IMR-90 (cell line): Measurements from ENCODE around the gene MRPL23. TPM values are rescaled to one million over a fixed set of nuclear protein-coding genes. Genes with fewer than 3 reads are reported as not detected.

Experiments used
- ATAC-seq: fragments of 200-7000 bp; cut with Tn5 transposase; 2 replicates; pipeline ENCODE4 v1.9.1; 2020; ENCODE audit warnings: low read depth, mild to moderate bottlenecking, moderate library complexity
- BruUV-seq: library from RNA; stranded (reverse); fragments of 400-500 nt; replicated peaks from 2 replicates; lab custom pipeline; 2021; lab: Mats Ljungman, UMichigan
- CTCF ChIA-PET: fragments of 300-600 bp; formaldehyde crosslinking; extraction: SDS; loops from one replicate; lab custom pipeline; 2021; ENCODE audit warnings: antibody characterized with exemption; lab: Yijun Ruan, JAX
- POLR2A ChIA-PET: fragments of 300-600 bp; sonication (Branson Sonifier 250); formaldehyde crosslinking; loops from one replicate; lab custom pipeline; 2022; ENCODE audit warnings: antibody characterized with exemption; ENCODE audit not compliant: unreplicated experiment; lab: Charles Lee
- DNase-seq: peaks from one replicate; pipeline ENCODE4 v3.0.0; 2013
- H2AFZ ChIP-seq: replicated peaks from 2 replicates; pipeline ENCODE3; 2013; ENCODE audit warnings: low read length, mild to moderate bottlenecking; ENCODE audit not compliant: poor library complexity
- H2AK5ac ChIP-seq: 2 replicates; pipeline ENCODE4 v1.6.1; 2013; ENCODE audit warnings: low read depth, low read length, inconsistent platforms
- H2AK9ac ChIP-seq: replicated peaks from 2 replicates; pipeline ENCODE3; 2013; ENCODE audit warnings: mild to moderate bottlenecking, low read depth, low read length, moderate library complexity; ENCODE audit not compliant: poor library complexity
- H2BK120ac ChIP-seq: 2 replicates; pipeline ENCODE4 v1.6.1; 2013; ENCODE audit warnings: low read depth, low read length, inconsistent platforms
- H2BK15ac ChIP-seq: 3 replicates; pipeline ENCODE4 v1.6.1; 2013; ENCODE audit warnings: low read depth, low read length, inconsistent platforms
- H2BK20ac ChIP-seq: 2 replicates; pipeline ENCODE4 v1.6.1; 2013; ENCODE audit warnings: low read depth, mild to moderate bottlenecking, inconsistent platforms, low read length, moderate library complexity
- H2BK5ac ChIP-seq: 2 replicates; pipeline ENCODE4 v1.6.1; 2013; ENCODE audit warnings: mild to moderate bottlenecking, low read depth, low read length, inconsistent platforms; ENCODE audit not compliant: poor library complexity, severe bottlenecking
- H3K14ac ChIP-seq: replicated peaks from 2 replicates; pipeline ENCODE4 v1.6.1; 2013; ENCODE audit warnings: low read depth, low read length, inconsistent platforms
- H3K18ac ChIP-seq: 2 replicates; pipeline ENCODE4 v1.6.1; 2013; ENCODE audit warnings: low read depth, low read length, control low read depth
- H3K23ac ChIP-seq: 2 replicates; pipeline ENCODE4 v1.6.1; 2013; ENCODE audit warnings: low read depth, low read length, inconsistent platforms
- H3K27ac ChIP-seq: 2 replicates; pipeline ENCODE4 v1.5.1; 2013; ENCODE audit warnings: mild to moderate bottlenecking, control low read depth, low read length; ENCODE audit not compliant: insufficient read depth
- H3K27me3 ChIP-seq: 2 replicates; pipeline ENCODE4 v1.6.1; 2013; ENCODE audit warnings: low read length; ENCODE audit not compliant: control insufficient read depth, insufficient read depth
- H3K36me3 ChIP-seq: 2 replicates; pipeline ENCODE4 v1.6.1; 2013; ENCODE audit warnings: low read length, mixed read lengths; ENCODE audit not compliant: control insufficient read depth, insufficient read depth
- H3K4ac ChIP-seq: 2 replicates; pipeline ENCODE4 v1.6.1; 2013; ENCODE audit warnings: low read depth, low read length, inconsistent platforms
- H3K4me1 ChIP-seq: 2 replicates; pipeline ENCODE4 v1.6.1; 2013; ENCODE audit warnings: low read length, mixed read lengths; ENCODE audit not compliant: control insufficient read depth, insufficient read depth
- H3K4me2 ChIP-seq: 2 replicates; pipeline ENCODE4 v1.6.1; 2013; ENCODE audit warnings: low read depth, mild to moderate bottlenecking, control low read depth, low read length, moderate library complexity
- H3K4me3 ChIP-seq: 2 replicates; pipeline ENCODE4 v1.5.1; 2013; ENCODE audit warnings: low read depth, mild to moderate bottlenecking, control low read depth, low read length, moderate library complexity; ENCODE audit not compliant: insufficient read depth
- H3K56ac ChIP-seq: 2 replicates; pipeline ENCODE4 v1.6.1; 2013; ENCODE audit warnings: low read length, inconsistent platforms; ENCODE audit not compliant: insufficient read depth; ENCODE audit errors: extremely low read depth
- H3K79me1 ChIP-seq, 2 experiments: 2 replicates each; pipeline ENCODE4 v1.6.1; 2013; ENCODE audit warnings: low read length in 2 of 2, inconsistent platforms in 1 of 2, low read depth in 1 of 2
- H3K9ac ChIP-seq: 2 replicates; pipeline ENCODE4 v1.6.1; 2013; ENCODE audit warnings: low read depth, low read length, control low read depth
- H3K9me1 ChIP-seq: 2 replicates; pipeline ENCODE4 v1.6.1; 2013; ENCODE audit warnings: low read length, inconsistent platforms; ENCODE audit not compliant: insufficient read depth
- H3K9me3 ChIP-seq: 2 replicates; pipeline ENCODE4 v1.6.1; 2013; ENCODE audit warnings: low read length; ENCODE audit not compliant: control insufficient read depth, insufficient read depth
- H4K20me1 ChIP-seq: 2 replicates; pipeline ENCODE4 v1.6.1; 2013; ENCODE audit warnings: low read length, inconsistent platforms; ENCODE audit not compliant: insufficient read depth
- H4K5ac ChIP-seq: 2 replicates; pipeline ENCODE4 v1.6.1; 2013; ENCODE audit warnings: mild to moderate bottlenecking, low read depth, low read length, control low read depth
- H4K8ac ChIP-seq, 2 experiments: 2 replicates each; pipeline ENCODE4 v1.6.1; 2013; ENCODE audit warnings: low read depth in 2 of 2, low read length in 2 of 2, control low read depth in 1 of 2, inconsistent platforms in 1 of 2
- H4K91ac ChIP-seq: 2 replicates; pipeline ENCODE4 v1.6.1; 2013; ENCODE audit warnings: low read depth, low read length, inconsistent platforms; ENCODE audit not compliant: insufficient read depth
- BHLHE40 ChIP-seq: fragments of 150-350 bp; IDR thresholded peaks from 2 replicates; pipeline ENCODE4 v1.6.1; 2016; ENCODE audit warnings: mild to moderate bottlenecking, low read depth, low read length
- CEBPB ChIP-seq: IDR thresholded peaks from 2 replicates; pipeline ENCODE4 v1.6.1; 2012; ENCODE audit warnings: low read depth, low read length, improper control_type of control experiment
- CHD1 ChIP-seq: IDR thresholded peaks from 2 replicates; pipeline ENCODE4 v1.6.1; 2012; ENCODE audit warnings: low read depth, low read length, improper control_type of control experiment
- FOS ChIP-seq: fragments of 150-350 bp; IDR thresholded peaks from 2 replicates; pipeline ENCODE4 v1.6.1; 2016; ENCODE audit warnings: low read depth, low read length
- MAFK ChIP-seq: IDR thresholded peaks from 2 replicates; pipeline ENCODE4 v1.6.1; 2012; ENCODE audit warnings: low read depth, low read length, improper control_type of control experiment
- MAZ ChIP-seq: IDR thresholded peaks from 2 replicates; pipeline ENCODE4 v1.6.1; 2012; ENCODE audit warnings: low read depth, mild to moderate bottlenecking, low read length, improper control_type of control experiment, moderate library complexity, borderline replicate concordance
- MXI1 ChIP-seq: IDR thresholded peaks from 2 replicates; pipeline ENCODE4 v1.6.1; 2012; ENCODE audit warnings: low read depth, mild to moderate bottlenecking, low read length, moderate library complexity, borderline replicate concordance
- NFE2L2 ChIP-seq: fragments of 150-350 bp; IDR thresholded peaks from 2 replicates; pipeline ENCODE4 v1.6.1; 2016; ENCODE audit warnings: low read depth, mild to moderate bottlenecking, low read length
- POLR2A ChIP-seq: IDR thresholded peaks from 2 replicates; pipeline ENCODE4 v1.6.1; 2012; ENCODE audit warnings: mild to moderate bottlenecking, low read depth, low read length
- RAD21 ChIP-seq: IDR thresholded peaks from 2 replicates; pipeline ENCODE4 v1.6.1; 2012; ENCODE audit warnings: low read length, improper control_type of control experiment
- RCOR1 ChIP-seq: IDR thresholded peaks from 2 replicates; pipeline ENCODE4 v1.6.1; 2012; ENCODE audit warnings: mild to moderate bottlenecking, low read length, improper control_type of control experiment; ENCODE audit not compliant: insufficient replicate concordance
- RFX5 ChIP-seq: IDR thresholded peaks from 2 replicates; pipeline ENCODE4 v1.8.0; 2012; ENCODE audit warnings: low read depth, mild to moderate bottlenecking, low read length, moderate library complexity
- SMC3 ChIP-seq: fragments of 150-350 bp; IDR thresholded peaks from 2 replicates; pipeline ENCODE4 v1.6.1; 2016; ENCODE audit warnings: low read depth, mild to moderate bottlenecking, antibody characterized with exemption, low read length, moderate library complexity
- USF2 ChIP-seq: fragments of 150-350 bp; IDR thresholded peaks from 2 replicates; pipeline ENCODE4 v1.6.1; 2017; ENCODE audit warnings: mild to moderate bottlenecking, antibody characterized with exemption, low read length, low read depth
- WGBS, 2 experiments: methylation state at CpG; one replicate each; pipeline versions ENCODE4 v1.1.5 to v1.1.7; 2013; ENCODE audit warnings: missing lambda C conversion rate in 2 of 2; ENCODE audit not compliant: insufficient read length in 1 of 2; ENCODE audit errors: extremely low coverage in 2 of 2; 5-methylcytosine and 5-hydroxymethylcytosine counted together
- dilution Hi-C: fragments of 300-500 bp; cut with HindIII; formaldehyde crosslinking; loops from one replicate; pipeline ENCODE4 v1.14.3; 2018; ENCODE audit warnings: low sequenced_read_pairs; ENCODE audit not compliant: unreplicated experiment
- in situ Hi-C: fragments of 300-500 bp; cut with MboI; formaldehyde crosslinking; loops from 3 replicates; pipeline ENCODE4 v1.14.3; 2019; ENCODE audit warnings: low sequenced_read_pairs, inconsistent platforms, mixed read lengths
- intact Hi-C: fragments of 100-400 bp; cut with micrococcal nuclease; formaldehyde crosslinking; loops from 2 replicates; pipeline ENCODE4 v1.10.0; 2022
- polyA plus RNA-seq, 3 experiments: library from polyadenylated mRNA; depleted of rRNA; stranded (reverse); fragments of >200 nt; gene quantifications; 2 replicates each; pipeline ENCODE4 v1.2.3, GENCODE V29; 2012; ENCODE audit warnings: low replicate concordance in 1 of 3
- total RNA-seq: library from RNA; depleted of rRNA; stranded (reverse); fragments of >200 nt; gene quantifications from 2 replicates; pipeline ENCODE4 v1.2.3, GENCODE V29; 2012
- TF ChIP-seq, protein P1 (sequence below): fragments of 150-350 bp; IDR thresholded peaks from 2 replicates; pipeline ENCODE4 v1.6.1; 2016; ENCODE audit warnings: low read depth, mild to moderate bottlenecking, low read length, moderate library complexity, borderline replicate concordance
- TF ChIP-seq, protein P2 (sequence below): conservative IDR thresholded peaks from 2 replicates; pipeline ENCODE4 v1.5.1; 2012; ENCODE audit warnings: mild to moderate bottlenecking, low read depth, low read length, improper control_type of control experiment

Gene MRPL23
- total and polyA plus RNA-seq, 2 of the 4 experiments (the other 2 are of a cell fraction), result 68.4 to 114 TPM

DNA sequence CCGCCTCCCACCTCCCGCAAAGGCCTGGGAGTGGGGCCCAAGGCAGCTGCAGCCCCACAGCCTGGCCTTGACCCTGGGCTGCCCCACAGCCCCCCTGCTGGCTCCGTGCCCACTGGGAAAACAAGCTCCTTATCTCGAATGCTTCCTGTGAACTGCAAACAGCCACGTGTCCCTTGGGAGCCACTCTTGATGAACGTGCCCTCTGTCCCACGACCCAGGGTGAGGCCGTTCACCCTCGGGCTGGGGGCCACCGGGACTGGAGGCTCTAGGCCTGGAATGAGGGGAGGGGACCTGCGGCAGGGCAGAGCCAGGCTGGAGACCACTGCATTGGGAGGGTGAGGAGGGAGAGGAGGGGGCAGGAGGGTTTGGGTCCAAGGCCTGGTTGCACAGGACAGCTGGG lies 41.0 kb downstream of the MRPL23 start:
- H3K4ac ChIP-seq, result no peak overlapping the region
- H3K9me1 ChIP-seq, result no peaks in the 10 kb centered on the region
- no peak overlapping the region for H3K4me3 ChIP-seq
- H2BK15ac ChIP-seq, result no peak overlapping the region
- no peak overlapping the region for H4K5ac ChIP-seq
- H2BK5ac ChIP-seq, result no peak overlapping the region
- no TSS peak for BruUV-seq
- ATAC-seq, result no peak
- DNase-seq, result no peak
- H3K9me3 ChIP-seq, result no peaks in the 10 kb centered on the region
- H3K56ac ChIP-seq, result no peak overlapping the region
- H2BK20ac ChIP-seq, result no peak overlapping the region
- H4K20me1 ChIP-seq, result no peaks in the 10 kb centered on the region
- H2AK9ac ChIP-seq, result no peak overlapping the region
- dilution Hi-C loops, result no loop called here
- CTCF ChIA-PET, result no interaction called here
- no peak overlapping the region for H3K9ac ChIP-seq
- no peaks in the 10 kb centered on the region for H3K27me3 ChIP-seq
- H2AK5ac ChIP-seq, result no peak overlapping the region
- no peak overlapping the region for H4K91ac ChIP-seq
- intact Hi-C loops, result no loop called here
- no peak overlapping the region for H3K4me2 ChIP-seq
- POLR2A ChIA-PET, result no interaction called here
- H3K36me3 ChIP-seq, result no peaks in the 10 kb centered on the region
- in situ Hi-C loops, result no loop called here
- no peak overlapping the region for H3K14ac ChIP-seq
- WGBS, 2 experiments, result no CpG with 5 or more reads among the region's 11 CpGs
- H3K23ac ChIP-seq, result no peak overlapping the region
- H3K18ac ChIP-seq, result no peak overlapping the region
- TF ChIP-seq RCOR1, result no peak
- no peak for TF ChIP-seq USF2
- TF ChIP-seq MAFK, result no peak
- TF ChIP-seq CHD1, result no peak
- TF ChIP-seq BHLHE40, result no peak
- no peak for TF ChIP-seq CEBPB
- TF ChIP-seq POLR2A, result no peak
- no peak for TF ChIP-seq SMC3
- TF ChIP-seq RFX5, result no peak
- TF ChIP-seq, protein P1, sequence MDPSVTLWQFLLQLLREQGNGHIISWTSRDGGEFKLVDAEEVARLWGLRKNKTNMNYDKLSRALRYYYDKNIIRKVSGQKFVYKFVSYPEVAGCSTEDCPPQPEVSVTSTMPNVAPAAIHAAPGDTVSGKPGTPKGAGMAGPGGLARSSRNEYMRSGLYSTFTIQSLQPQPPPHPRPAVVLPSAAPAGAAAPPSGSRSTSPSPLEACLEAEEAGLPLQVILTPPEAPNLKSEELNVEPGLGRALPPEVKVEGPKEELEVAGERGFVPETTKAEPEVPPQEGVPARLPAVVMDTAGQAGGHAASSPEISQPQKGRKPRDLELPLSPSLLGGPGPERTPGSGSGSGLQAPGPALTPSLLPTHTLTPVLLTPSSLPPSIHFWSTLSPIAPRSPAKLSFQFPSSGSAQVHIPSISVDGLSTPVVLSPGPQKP, result no peak
- TF ChIP-seq NFE2L2, result no peak
- TF ChIP-seq RAD21, result no peak
- TF ChIP-seq MAZ, result no peak
- no peak for TF ChIP-seq FOS
- TF ChIP-seq MXI1, result no peak
- TF ChIP-seq, protein P2, sequence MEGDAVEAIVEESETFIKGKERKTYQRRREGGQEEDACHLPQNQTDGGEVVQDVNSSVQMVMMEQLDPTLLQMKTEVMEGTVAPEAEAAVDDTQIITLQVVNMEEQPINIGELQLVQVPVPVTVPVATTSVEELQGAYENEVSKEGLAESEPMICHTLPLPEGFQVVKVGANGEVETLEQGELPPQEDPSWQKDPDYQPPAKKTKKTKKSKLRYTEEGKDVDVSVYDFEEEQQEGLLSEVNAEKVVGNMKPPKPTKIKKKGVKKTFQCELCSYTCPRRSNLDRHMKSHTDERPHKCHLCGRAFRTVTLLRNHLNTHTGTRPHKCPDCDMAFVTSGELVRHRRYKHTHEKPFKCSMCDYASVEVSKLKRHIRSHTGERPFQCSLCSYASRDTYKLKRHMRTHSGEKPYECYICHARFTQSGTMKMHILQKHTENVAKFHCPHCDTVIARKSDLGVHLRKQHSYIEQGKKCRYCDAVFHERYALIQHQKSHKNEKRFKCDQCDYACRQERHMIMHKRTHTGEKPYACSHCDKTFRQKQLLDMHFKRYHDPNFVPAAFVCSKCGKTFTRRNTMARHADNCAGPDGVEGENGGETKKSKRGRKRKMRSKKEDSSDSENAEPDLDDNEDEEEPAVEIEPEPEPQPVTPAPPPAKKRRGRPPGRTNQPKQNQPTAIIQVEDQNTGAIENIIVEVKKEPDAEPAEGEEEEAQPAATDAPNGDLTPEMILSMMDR, result no peak
- no peak overlapping the region for H4K8ac ChIP-seq
- H3K4me1 ChIP-seq, result no peaks in the 10 kb centered on the region
- H2AFZ ChIP-seq, result no peak overlapping the region
- H3K27ac ChIP-seq, result no peak overlapping the region
- H2BK120ac ChIP-seq, result no peak overlapping the region
- no peaks in the 10 kb centered on the region for H3K79me1 ChIP-seq
